ENCODE results near the gene ENTPD5. TPM values are rescaled to one million over a fixed set of nuclear protein-coding genes. Genes with fewer than 3 reads are reported as not detected.

ENTPD5 gene
- total RNA-seq, 4 donors from 2014 or later: 8.0 to 12.9 (median 11.0) TPM

- Histone ChIP-seq H3K36me3 (peaks cover 3 to 92% (median 5%) of the 10 kb centered on the region in 3 donors), H3K27me3 (no peaks in the 10 kb centered on the region), H3K27ac (no peak overlapping the region), H3K4me3 (no peak overlapping the region), H3K9me3 (no peaks in the 10 kb centered on the region), H3K4me1 (no peaks in the 10 kb centered on the region)
- 78 to 79% methylated on average over 2 of the region's 2 CpGs for WGBS, 2 donors
- TF ChIP-seq EP300 (IDR thresholded peaks at IDR 0.05) (no peak), CTCF (IDR thresholded peaks at IDR 0.05) (no peak), POLR2A (IDR thresholded peaks at IDR 0.05) (no peak)
- DNase-seq (ENCODE audit: low spot score in 2 of 2): no peak
Observed at GRCh38 chr14:73968885-73969284, 50.2 kb downstream of the ENTPD5 start.

- Histone ChIP-seq H3K4me3 (no peak overlapping the region), H3K27ac (no peak overlapping the region), H3K27me3 (no peaks in the 10 kb centered on the region), H3K36me3 (peaks cover 3 to 91% (median 26%) of the 10 kb centered on the region in 3 donors), H3K9me3 (no peaks in the 10 kb centered on the region), H3K4me1 (no peaks in the 10 kb centered on the region)
- TF ChIP-seq EP300 (IDR thresholded peaks at IDR 0.05) (no peak), CTCF (IDR thresholded peaks at IDR 0.05) (no peak), POLR2A (IDR thresholded peaks at IDR 0.05) (no peak)
- DNase-seq (ENCODE audit: low spot score in 2 of 2): no peak
- whole genome bisulfite sequencing, 2 donors: 74 to 87% methylated on average over 4 of the region's 4 CpGs
Observed at GRCh38 chr14:73965216-73965615, 53.9 kb downstream of the ENTPD5 start.

- 93 to 97% methylated on average over 12 of the region's 12 CpGs for WGBS, 2 donors
- Histone ChIP-seq H3K4me3 (no peak overlapping the region), H3K27me3 (no peaks in the 10 kb centered on the region), H3K9me3 (no peaks in the 10 kb centered on the region), H3K4me1 (no peaks in the 10 kb centered on the region), H3K36me3 (peaks cover 5 to 94% (median 35%) of the 10 kb centered on the region in 3 donors), H3K27ac (no peak overlapping the region)
- DNase-seq (ENCODE audit: low spot score in 2 of 2): no peak
- TF ChIP-seq POLR2A (IDR thresholded peaks at IDR 0.05): no peak
- TF ChIP-seq EP300 (IDR thresholded peaks at IDR 0.05): no peak
- no peak for TF ChIP-seq CTCF (IDR thresholded peaks at IDR 0.05)
Observed at GRCh38 chr14:73961192-73961591, 57.9 kb downstream of the ENTPD5 start.

GRCh38 chr14:73958591-73958990 is 60.5 kb downstream of the ENTPD5 start:
- no peak for TF ChIP-seq POLR2A (IDR thresholded peaks at IDR 0.05)
- no peak for DNase-seq (ENCODE audit: low spot score in 2 of 2)
- Histone ChIP-seq H3K27ac (no peak overlapping the region), H3K4me3 (no peak overlapping the region), H3K27me3 (no peaks in the 10 kb centered on the region), H3K36me3 (peaks cover 5 to 98% (median 35%) of the 10 kb centered on the region in 3 donors), H3K9me3 (no peaks in the 10 kb centered on the region), H3K4me1 (no peaks in the 10 kb centered on the region)

- H3K27ac ChIP-seq: no peak overlapping the region
- H3K4me1 ChIP-seq: peaks cover 0 to 24% (median 8%) of the 10 kb centered on the region in 4 donors
- no peaks in the 10 kb centered on the region for H3K9me3 ChIP-seq
- no peak for DNase-seq (ENCODE audit: low spot score in 2 of 2)
- H3K27me3 ChIP-seq: no peaks in the 10 kb centered on the region
- peaks cover 5 to 74% (median 19%) of the 10 kb centered on the region in 3 donors for H3K36me3 ChIP-seq
- WGBS, 2 donors: 92 to 94% methylated on average over 5 of the region's 5 CpGs
- H3K4me3 ChIP-seq: no peak overlapping the region
- TF ChIP-seq EP300 (IDR thresholded peaks at IDR 0.05): no peak
- TF ChIP-seq CTCF (IDR thresholded peaks at IDR 0.05): no peak
- no peak for TF ChIP-seq POLR2A (IDR thresholded peaks at IDR 0.05)
Observed at GRCh38 chr14:73955674-73956073, 63.4 kb downstream of the ENTPD5 start.

- DNase-seq (ENCODE audit: low spot score in 2 of 2): no peak
- TF ChIP-seq EP300 (IDR thresholded peaks at IDR 0.05): no peak
- TF ChIP-seq CTCF (IDR thresholded peaks at IDR 0.05): no peak
- no peak for TF ChIP-seq POLR2A (IDR thresholded peaks at IDR 0.05)
- Histone ChIP-seq H3K27me3 (no peaks in the 10 kb centered on the region), H3K36me3 (peaks cover 3 to 54% (median 12%) of the 10 kb centered on the region in 3 donors), H3K9me3 (no peaks in the 10 kb centered on the region), H3K4me3 (no peak overlapping the region), H3K27ac (no peak overlapping the region), H3K4me1 (peaks cover 0 to 34% (median 10%) of the 10 kb centered on the region in 4 donors)
- WGBS, 2 donors: 65 to 71% methylated on average over 1 of the region's 1 CpG
Observed at GRCh38 chr14:73953731-73954130, 65.4 kb downstream of the ENTPD5 start.
